Measurements from ENCODE around the gene DKK3.

GRCh38 chr11:12051287-12051662 is 42.8 kb upstream of the DKK3 start:
- TF ChIP-seq POLR2A (IDR thresholded peaks at IDR 0.05; ENCODE audit: low read length) (no peak), CTCF (IDR thresholded peaks at IDR 0.05) (no peak), RAD21 (conservative IDR thresholded peaks at IDR 0.05 in 1 of 2, IDR thresholded peaks at IDR 0.05 in 1 of 2) (no peak), MAX (IDR thresholded peaks at IDR 0.05) (no peak), PHF8 (IDR thresholded peaks at IDR 0.05; ENCODE audit: borderline replicate concordance, low read depth) (no peak), HES2 (IDR thresholded peaks at IDR 0.05) (no peak), NR3C1 (IDR thresholded peaks at IDR 0.05) (no peak), ZFP36 (IDR thresholded peaks at IDR 0.05; ENCODE audit: borderline replicate concordance, partially characterized antibody) (no peak)

All from A549 (cell line).